IMR-90 (cell line): ENCODE data around the gene FSTL5. TPM values are rescaled to one million over a fixed set of nuclear protein-coding genes. Genes with fewer than 3 reads are reported as not detected.

Experiments used
- ATAC-seq: fragments of 200-7000 bp; cut with Tn5 transposase; 2 replicates; pipeline ENCODE4 v1.9.1; 2020; ENCODE audit warnings: low read depth, mild to moderate bottlenecking, moderate library complexity
- BruUV-seq: library from RNA; stranded (reverse); fragments of 400-500 nt; replicated peaks from 2 replicates; lab custom pipeline; 2021; lab: Mats Ljungman, UMichigan
- CTCF ChIA-PET: fragments of 300-600 bp; formaldehyde crosslinking; extraction: SDS; loops from one replicate; lab custom pipeline; 2021; ENCODE audit warnings: antibody characterized with exemption; lab: Yijun Ruan, JAX
- POLR2A ChIA-PET: fragments of 300-600 bp; sonication (Branson Sonifier 250); formaldehyde crosslinking; loops from one replicate; lab custom pipeline; 2022; ENCODE audit warnings: antibody characterized with exemption; ENCODE audit not compliant: unreplicated experiment; lab: Charles Lee
- DNase-seq: peaks from one replicate; pipeline ENCODE4 v3.0.0; 2013
- H2AFZ ChIP-seq: replicated peaks from 2 replicates; pipeline ENCODE3; 2013; ENCODE audit warnings: low read length, mild to moderate bottlenecking; ENCODE audit not compliant: poor library complexity
- H2AK5ac ChIP-seq: 2 replicates; pipeline ENCODE4 v1.6.1; 2013; ENCODE audit warnings: low read depth, low read length, inconsistent platforms
- H2AK9ac ChIP-seq: replicated peaks from 2 replicates; pipeline ENCODE3; 2013; ENCODE audit warnings: mild to moderate bottlenecking, low read depth, low read length, moderate library complexity; ENCODE audit not compliant: poor library complexity
- H2BK120ac ChIP-seq: 2 replicates; pipeline ENCODE4 v1.6.1; 2013; ENCODE audit warnings: low read depth, low read length, inconsistent platforms
- H2BK15ac ChIP-seq: 3 replicates; pipeline ENCODE4 v1.6.1; 2013; ENCODE audit warnings: low read depth, low read length, inconsistent platforms
- H2BK20ac ChIP-seq: 2 replicates; pipeline ENCODE4 v1.6.1; 2013; ENCODE audit warnings: low read depth, mild to moderate bottlenecking, inconsistent platforms, low read length, moderate library complexity
- H2BK5ac ChIP-seq: 2 replicates; pipeline ENCODE4 v1.6.1; 2013; ENCODE audit warnings: mild to moderate bottlenecking, low read depth, low read length, inconsistent platforms; ENCODE audit not compliant: poor library complexity, severe bottlenecking
- H3K14ac ChIP-seq: replicated peaks from 2 replicates; pipeline ENCODE4 v1.6.1; 2013; ENCODE audit warnings: low read depth, low read length, inconsistent platforms
- H3K18ac ChIP-seq: 2 replicates; pipeline ENCODE4 v1.6.1; 2013; ENCODE audit warnings: low read depth, low read length, control low read depth
- H3K23ac ChIP-seq: 2 replicates; pipeline ENCODE4 v1.6.1; 2013; ENCODE audit warnings: low read depth, low read length, inconsistent platforms
- H3K27ac ChIP-seq: 2 replicates; pipeline ENCODE4 v1.5.1; 2013; ENCODE audit warnings: mild to moderate bottlenecking, control low read depth, low read length; ENCODE audit not compliant: insufficient read depth
- H3K27me3 ChIP-seq: 2 replicates; pipeline ENCODE4 v1.6.1; 2013; ENCODE audit warnings: low read length; ENCODE audit not compliant: control insufficient read depth, insufficient read depth
- H3K36me3 ChIP-seq: 2 replicates; pipeline ENCODE4 v1.6.1; 2013; ENCODE audit warnings: low read length, mixed read lengths; ENCODE audit not compliant: control insufficient read depth, insufficient read depth
- H3K4ac ChIP-seq: 2 replicates; pipeline ENCODE4 v1.6.1; 2013; ENCODE audit warnings: low read depth, low read length, inconsistent platforms
- H3K4me1 ChIP-seq: 2 replicates; pipeline ENCODE4 v1.6.1; 2013; ENCODE audit warnings: low read length, mixed read lengths; ENCODE audit not compliant: control insufficient read depth, insufficient read depth
- H3K4me2 ChIP-seq: 2 replicates; pipeline ENCODE4 v1.6.1; 2013; ENCODE audit warnings: low read depth, mild to moderate bottlenecking, control low read depth, low read length, moderate library complexity
- H3K4me3 ChIP-seq: 2 replicates; pipeline ENCODE4 v1.5.1; 2013; ENCODE audit warnings: low read depth, mild to moderate bottlenecking, control low read depth, low read length, moderate library complexity; ENCODE audit not compliant: insufficient read depth
- H3K56ac ChIP-seq: 2 replicates; pipeline ENCODE4 v1.6.1; 2013; ENCODE audit warnings: low read length, inconsistent platforms; ENCODE audit not compliant: insufficient read depth; ENCODE audit errors: extremely low read depth
- H3K79me1 ChIP-seq, 2 experiments: 2 replicates each; pipeline ENCODE4 v1.6.1; 2013; ENCODE audit warnings: low read length in 2 of 2, inconsistent platforms in 1 of 2, low read depth in 1 of 2
- H3K9ac ChIP-seq: 2 replicates; pipeline ENCODE4 v1.6.1; 2013; ENCODE audit warnings: low read depth, low read length, control low read depth
- H3K9me1 ChIP-seq: 2 replicates; pipeline ENCODE4 v1.6.1; 2013; ENCODE audit warnings: low read length, inconsistent platforms; ENCODE audit not compliant: insufficient read depth
- H3K9me3 ChIP-seq: 2 replicates; pipeline ENCODE4 v1.6.1; 2013; ENCODE audit warnings: low read length; ENCODE audit not compliant: control insufficient read depth, insufficient read depth
- H4K20me1 ChIP-seq: 2 replicates; pipeline ENCODE4 v1.6.1; 2013; ENCODE audit warnings: low read length, inconsistent platforms; ENCODE audit not compliant: insufficient read depth
- H4K5ac ChIP-seq: 2 replicates; pipeline ENCODE4 v1.6.1; 2013; ENCODE audit warnings: mild to moderate bottlenecking, low read depth, low read length, control low read depth
- H4K8ac ChIP-seq, 2 experiments: 2 replicates each; pipeline ENCODE4 v1.6.1; 2013; ENCODE audit warnings: low read depth in 2 of 2, low read length in 2 of 2, control low read depth in 1 of 2, inconsistent platforms in 1 of 2
- H4K91ac ChIP-seq: 2 replicates; pipeline ENCODE4 v1.6.1; 2013; ENCODE audit warnings: low read depth, low read length, inconsistent platforms; ENCODE audit not compliant: insufficient read depth
- BHLHE40 ChIP-seq: fragments of 150-350 bp; IDR thresholded peaks from 2 replicates; pipeline ENCODE4 v1.6.1; 2016; ENCODE audit warnings: mild to moderate bottlenecking, low read depth, low read length
- CEBPB ChIP-seq: IDR thresholded peaks from 2 replicates; pipeline ENCODE4 v1.6.1; 2012; ENCODE audit warnings: low read depth, low read length, improper control_type of control experiment
- CHD1 ChIP-seq: IDR thresholded peaks from 2 replicates; pipeline ENCODE4 v1.6.1; 2012; ENCODE audit warnings: low read depth, low read length, improper control_type of control experiment
- CTCF ChIP-seq: conservative IDR thresholded peaks from 2 replicates; pipeline ENCODE4 v1.5.1; 2012; ENCODE audit warnings: mild to moderate bottlenecking, low read depth, low read length, improper control_type of control experiment
- FOS ChIP-seq: fragments of 150-350 bp; IDR thresholded peaks from 2 replicates; pipeline ENCODE4 v1.6.1; 2016; ENCODE audit warnings: low read depth, low read length
- MAFK ChIP-seq: IDR thresholded peaks from 2 replicates; pipeline ENCODE4 v1.6.1; 2012; ENCODE audit warnings: low read depth, low read length, improper control_type of control experiment
- MAZ ChIP-seq: IDR thresholded peaks from 2 replicates; pipeline ENCODE4 v1.6.1; 2012; ENCODE audit warnings: low read depth, mild to moderate bottlenecking, low read length, improper control_type of control experiment, moderate library complexity, borderline replicate concordance
- NFE2L2 ChIP-seq: fragments of 150-350 bp; IDR thresholded peaks from 2 replicates; pipeline ENCODE4 v1.6.1; 2016; ENCODE audit warnings: low read depth, mild to moderate bottlenecking, low read length
- POLR2A ChIP-seq: IDR thresholded peaks from 2 replicates; pipeline ENCODE4 v1.6.1; 2012; ENCODE audit warnings: mild to moderate bottlenecking, low read depth, low read length
- RCOR1 ChIP-seq: IDR thresholded peaks from 2 replicates; pipeline ENCODE4 v1.6.1; 2012; ENCODE audit warnings: mild to moderate bottlenecking, low read length, improper control_type of control experiment; ENCODE audit not compliant: insufficient replicate concordance
- RFX5 ChIP-seq: IDR thresholded peaks from 2 replicates; pipeline ENCODE4 v1.8.0; 2012; ENCODE audit warnings: low read depth, mild to moderate bottlenecking, low read length, moderate library complexity
- SMC3 ChIP-seq: fragments of 150-350 bp; IDR thresholded peaks from 2 replicates; pipeline ENCODE4 v1.6.1; 2016; ENCODE audit warnings: low read depth, mild to moderate bottlenecking, antibody characterized with exemption, low read length, moderate library complexity
- WGBS, 2 experiments: methylation state at CpG; one replicate each; pipeline versions ENCODE4 v1.1.5 to v1.1.7; 2013; ENCODE audit warnings: missing lambda C conversion rate in 2 of 2; ENCODE audit not compliant: insufficient read length in 1 of 2; ENCODE audit errors: extremely low coverage in 2 of 2; 5-methylcytosine and 5-hydroxymethylcytosine counted together
- dilution Hi-C: fragments of 300-500 bp; cut with HindIII; formaldehyde crosslinking; loops from one replicate; pipeline ENCODE4 v1.14.3; 2018; ENCODE audit warnings: low sequenced_read_pairs; ENCODE audit not compliant: unreplicated experiment
- in situ Hi-C: fragments of 300-500 bp; cut with MboI; formaldehyde crosslinking; loops from 3 replicates; pipeline ENCODE4 v1.14.3; 2019; ENCODE audit warnings: low sequenced_read_pairs, inconsistent platforms, mixed read lengths
- intact Hi-C: fragments of 100-400 bp; cut with micrococcal nuclease; formaldehyde crosslinking; loops from 2 replicates; pipeline ENCODE4 v1.10.0; 2022
- polyA plus RNA-seq, 3 experiments: library from polyadenylated mRNA; depleted of rRNA; stranded (reverse); fragments of >200 nt; gene quantifications; 2 replicates each; pipeline ENCODE4 v1.2.3, GENCODE V29; 2012; ENCODE audit warnings: low replicate concordance in 1 of 3
- total RNA-seq: library from RNA; depleted of rRNA; stranded (reverse); fragments of >200 nt; gene quantifications from 2 replicates; pipeline ENCODE4 v1.2.3, GENCODE V29; 2012
- TF ChIP-seq, protein P1 (sequence below): fragments of 150-350 bp; IDR thresholded peaks from 2 replicates; pipeline ENCODE4 v1.6.1; 2016; ENCODE audit warnings: low read depth, mild to moderate bottlenecking, low read length, moderate library complexity, borderline replicate concordance
- TF ChIP-seq, protein P2 (sequence below): fragments of 150-350 bp; IDR thresholded peaks from 2 replicates; pipeline ENCODE4 v1.6.1; 2017; ENCODE audit warnings: mild to moderate bottlenecking, antibody characterized with exemption, low read length, low read depth

FSTL5 gene
- total and polyA plus RNA-seq, 2 of the 4 experiments (the other 2 are of a cell fraction): under 0.01 TPM; not detected in 1

DNA sequence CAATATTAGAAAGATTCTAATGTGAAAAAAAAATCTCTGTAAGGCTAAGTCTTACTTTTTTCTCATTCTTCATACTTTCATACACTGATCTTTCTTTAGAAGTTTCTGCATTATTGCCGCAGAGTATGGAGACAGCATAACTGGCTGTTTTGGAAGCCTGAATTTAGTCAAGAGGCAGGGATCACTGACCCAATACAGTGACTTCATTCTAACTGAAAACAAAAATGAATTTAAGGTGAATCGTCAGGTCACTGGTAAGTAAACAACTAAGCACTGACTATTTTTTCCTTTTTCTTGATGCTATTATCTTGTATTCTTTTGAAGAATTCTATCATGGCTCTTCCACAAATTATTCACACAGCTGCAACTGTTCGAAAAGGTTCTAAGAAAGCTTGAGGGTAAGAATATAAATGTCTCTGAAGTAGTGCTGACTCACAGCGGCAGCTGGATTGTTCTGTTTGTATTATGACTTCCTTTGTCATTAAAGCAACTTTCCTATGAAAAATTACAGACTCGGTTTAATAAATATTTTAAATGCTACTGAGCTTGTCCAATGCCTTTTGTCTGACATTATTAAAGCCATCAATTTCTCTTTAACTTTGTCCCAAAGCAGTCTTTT lies 609.3 kb downstream of the FSTL5 start:
- H2AK9ac ChIP-seq: no peak overlapping the region
- H3K4me1 ChIP-seq: no peaks in the 10 kb centered on the region
- no peak overlapping the region for H2BK120ac ChIP-seq
- H3K4me3 ChIP-seq: no peak overlapping the region
- dilution Hi-C loops (no loop called here), intact Hi-C loops (no loop called here), in situ Hi-C loops (no loop called here)
- no peak overlapping the region for H2AFZ ChIP-seq
- no peak overlapping the region for H4K5ac ChIP-seq
- DNase-seq (peak; percentile 70), ATAC-seq (peak; percentile 54; the same call in 1 of the 2 replicates)
- TF ChIP-seq, protein P1, sequence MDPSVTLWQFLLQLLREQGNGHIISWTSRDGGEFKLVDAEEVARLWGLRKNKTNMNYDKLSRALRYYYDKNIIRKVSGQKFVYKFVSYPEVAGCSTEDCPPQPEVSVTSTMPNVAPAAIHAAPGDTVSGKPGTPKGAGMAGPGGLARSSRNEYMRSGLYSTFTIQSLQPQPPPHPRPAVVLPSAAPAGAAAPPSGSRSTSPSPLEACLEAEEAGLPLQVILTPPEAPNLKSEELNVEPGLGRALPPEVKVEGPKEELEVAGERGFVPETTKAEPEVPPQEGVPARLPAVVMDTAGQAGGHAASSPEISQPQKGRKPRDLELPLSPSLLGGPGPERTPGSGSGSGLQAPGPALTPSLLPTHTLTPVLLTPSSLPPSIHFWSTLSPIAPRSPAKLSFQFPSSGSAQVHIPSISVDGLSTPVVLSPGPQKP: no peak
- no peak for TF ChIP-seq RFX5
- TF ChIP-seq NFE2L2: peak; percentile 51; the same call in 1 of the 2 replicates
- TF ChIP-seq CEBPB: no peak
- no peak for TF ChIP-seq CHD1
- peak; percentile 28; the same call in 1 of the 2 replicates for TF ChIP-seq FOS
- no peak for TF ChIP-seq CTCF
- TF ChIP-seq, protein P2, sequence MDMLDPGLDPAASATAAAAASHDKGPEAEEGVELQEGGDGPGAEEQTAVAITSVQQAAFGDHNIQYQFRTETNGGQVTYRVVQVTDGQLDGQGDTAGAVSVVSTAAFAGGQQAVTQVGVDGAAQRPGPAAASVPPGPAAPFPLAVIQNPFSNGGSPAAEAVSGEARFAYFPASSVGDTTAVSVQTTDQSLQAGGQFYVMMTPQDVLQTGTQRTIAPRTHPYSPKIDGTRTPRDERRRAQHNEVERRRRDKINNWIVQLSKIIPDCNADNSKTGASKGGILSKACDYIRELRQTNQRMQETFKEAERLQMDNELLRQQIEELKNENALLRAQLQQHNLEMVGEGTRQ: no peak
- no peak for TF ChIP-seq SMC3
- no peak for TF ChIP-seq RCOR1
- no peak for TF ChIP-seq MAZ
- TF ChIP-seq POLR2A: no peak
- 0 out of 2 replicates have a peak, but pooled peaks have one; percentile 1 for TF ChIP-seq MAFK
- no peak for TF ChIP-seq BHLHE40
- no peak overlapping the region for H4K8ac ChIP-seq
- no TSS peak for BruUV-seq
- ChIA-PET POLR2A (no interaction called here), CTCF (no interaction called here)
- H3K9me1 ChIP-seq: no peaks in the 10 kb centered on the region
- H3K79me1 ChIP-seq: no peaks in the 10 kb centered on the region
- no peak overlapping the region for H3K27ac ChIP-seq
- H3K36me3 ChIP-seq: no peaks in the 10 kb centered on the region
- no peaks in the 10 kb centered on the region for H3K27me3 ChIP-seq
- H3K9ac ChIP-seq: no peak overlapping the region
- no peak overlapping the region for H3K4ac ChIP-seq
- no peak overlapping the region for H2BK20ac ChIP-seq
- no peak overlapping the region for H2BK15ac ChIP-seq
- no peak overlapping the region for H3K23ac ChIP-seq
- peak overlapping the region; percentile 58; the same call in 1 of the 2 replicates for H3K4me2 ChIP-seq
- no peak overlapping the region for H3K56ac ChIP-seq
- no peak overlapping the region for H3K14ac ChIP-seq
- WGBS, 2 experiments: no CpG with 5 or more reads among the region's 5 CpGs
- H2AK5ac ChIP-seq: no peak overlapping the region
- no peak overlapping the region for H3K18ac ChIP-seq
- no peaks in the 10 kb centered on the region for H3K9me3 ChIP-seq
- H4K20me1 ChIP-seq: no peaks in the 10 kb centered on the region
- H4K91ac ChIP-seq: no peak overlapping the region
- H2BK5ac ChIP-seq: peak overlapping the region; percentile 19
